ENCODE results near the gene UNCX. TPM values are rescaled to one million over a fixed set of nuclear protein-coding genes. Genes with fewer than 3 reads are reported as not detected.
"Not testable (repeated sequence)": the region's sequence is repeated elsewhere in the genome, so short reads cannot be mapped to it uniquely, and the experiment has no call there.

The UNCX gene
- total and polyA plus RNA-seq, 2 experiments from 2014 or later = not detected

DNA sequence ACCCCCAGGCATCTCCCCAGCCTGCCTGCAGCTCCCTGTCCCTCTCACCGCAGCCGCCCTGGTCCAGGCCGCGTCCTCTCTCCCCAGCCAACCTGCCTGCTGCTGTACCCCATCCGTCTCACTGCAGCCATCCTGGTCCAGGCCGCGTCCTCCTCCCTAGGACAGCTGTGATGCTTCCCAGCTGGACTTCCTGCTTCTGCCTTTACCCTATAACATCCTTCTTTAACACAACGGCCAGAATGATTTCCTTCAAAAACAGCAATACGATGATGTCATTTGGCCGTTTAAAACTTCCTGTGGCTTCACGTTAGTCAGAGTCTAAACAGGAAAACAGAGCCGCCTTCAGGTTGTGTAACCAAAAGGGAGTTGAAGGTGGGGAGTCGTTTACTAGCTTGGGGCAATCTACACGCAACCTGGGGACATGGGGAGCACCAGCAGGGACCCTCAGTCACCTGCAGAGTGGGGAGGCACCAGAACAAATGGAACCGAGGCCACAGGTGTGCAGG, 40.4 kb upstream of the UNCX start (continued):
- TF ChIP-seq, protein P1, sequence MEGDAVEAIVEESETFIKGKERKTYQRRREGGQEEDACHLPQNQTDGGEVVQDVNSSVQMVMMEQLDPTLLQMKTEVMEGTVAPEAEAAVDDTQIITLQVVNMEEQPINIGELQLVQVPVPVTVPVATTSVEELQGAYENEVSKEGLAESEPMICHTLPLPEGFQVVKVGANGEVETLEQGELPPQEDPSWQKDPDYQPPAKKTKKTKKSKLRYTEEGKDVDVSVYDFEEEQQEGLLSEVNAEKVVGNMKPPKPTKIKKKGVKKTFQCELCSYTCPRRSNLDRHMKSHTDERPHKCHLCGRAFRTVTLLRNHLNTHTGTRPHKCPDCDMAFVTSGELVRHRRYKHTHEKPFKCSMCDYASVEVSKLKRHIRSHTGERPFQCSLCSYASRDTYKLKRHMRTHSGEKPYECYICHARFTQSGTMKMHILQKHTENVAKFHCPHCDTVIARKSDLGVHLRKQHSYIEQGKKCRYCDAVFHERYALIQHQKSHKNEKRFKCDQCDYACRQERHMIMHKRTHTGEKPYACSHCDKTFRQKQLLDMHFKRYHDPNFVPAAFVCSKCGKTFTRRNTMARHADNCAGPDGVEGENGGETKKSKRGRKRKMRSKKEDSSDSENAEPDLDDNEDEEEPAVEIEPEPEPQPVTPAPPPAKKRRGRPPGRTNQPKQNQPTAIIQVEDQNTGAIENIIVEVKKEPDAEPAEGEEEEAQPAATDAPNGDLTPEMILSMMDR (conservative IDR thresholded peaks at IDR 0.05; ENCODE audit: low read depth in 2 of 2) = no peak
- TF ChIP-seq STAT1 (IDR thresholded peaks at IDR 0.05; ENCODE audit: unreplicated experiment) = no peak
- TF ChIP-seq ETS1 (IDR thresholded peaks at IDR 0.05) = no peak

DNA sequence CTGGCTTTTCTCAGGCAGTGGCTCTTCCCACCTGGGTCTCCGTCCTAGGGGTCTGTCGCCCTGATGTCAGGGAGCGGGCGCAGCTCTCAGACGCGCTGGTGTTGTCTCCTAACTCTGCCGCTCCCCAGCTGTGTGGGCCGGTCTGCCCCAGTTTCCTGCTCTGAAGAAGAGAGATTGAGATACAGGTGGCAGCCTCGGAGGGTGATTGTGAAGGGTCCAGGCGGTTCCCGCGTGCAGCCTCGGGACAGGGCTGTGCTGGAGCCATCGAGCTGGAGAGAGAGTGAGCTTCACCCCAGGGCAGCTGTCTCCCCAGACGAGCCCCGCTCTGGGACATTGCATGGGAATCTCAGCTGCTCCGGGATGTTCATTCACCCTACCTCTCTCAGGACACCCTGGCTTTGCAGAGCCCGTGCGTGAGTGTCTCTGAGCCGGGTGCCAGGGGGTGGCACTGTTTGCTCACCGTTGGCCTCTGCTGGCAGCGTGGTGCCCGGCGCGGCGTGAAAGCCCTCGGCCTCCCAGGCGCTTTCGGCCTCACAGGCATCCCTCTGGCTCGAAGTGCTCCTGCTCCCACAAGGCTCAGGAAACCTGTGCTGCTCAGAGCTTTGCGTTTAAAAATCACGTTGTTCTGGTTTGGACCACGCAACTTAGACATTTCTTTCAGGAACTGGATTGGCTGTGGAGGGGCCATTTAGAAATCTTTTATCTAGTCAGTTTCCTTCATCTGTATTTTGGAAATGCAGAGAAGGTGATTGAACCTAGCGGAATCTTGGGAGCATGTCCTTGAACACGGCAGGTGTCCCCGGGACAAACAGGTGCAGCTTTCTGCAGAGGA, 38.9 kb upstream of the UNCX start:
- H3K27ac Mint-ChIP-seq = no peak overlapping the region
- ATAC-seq (peak; percentile 97), DNase-seq (ENCODE audit: low spot score) (peak; percentile 75)
- no peak for TF ChIP-seq CREB1 (CRISPR knock-in tag; IDR thresholded peaks at IDR 0.05; ENCODE audit: low read depth)
- no peak for TF ChIP-seq POLR2AphosphoS5 (IDR thresholded peaks at IDR 0.05; ENCODE audit: low read depth)
- TF ChIP-seq REST (IDR thresholded peaks at IDR 0.05; ENCODE audit: unreplicated experiment) = no peak
- TF ChIP-seq ZNF114 (CRISPR knock-in tag; IDR thresholded peaks at IDR 0.05) = no peak
- TF ChIP-seq, protein P1 (conservative IDR thresholded peaks at IDR 0.05; ENCODE audit: low read depth in 2 of 2) = peak; percentile 50 to 83
- no peak for TF ChIP-seq EZH2 (IDR thresholded peaks at IDR 0.05; ENCODE audit: low read depth, unreplicated experiment)
- no peak for TF ChIP-seq ZNF331 (CRISPR knock-in tag; IDR thresholded peaks at IDR 0.05; ENCODE audit: low read depth)
- Histone ChIP-seq H3K4me1 (ENCODE audit: insufficient read depth) (no peaks in the 10 kb centered on the region), H3K27ac (ENCODE audit: low read depth) (no peak overlapping the region), H3K9me2 (ENCODE audit: insufficient read depth) (no peaks in the 10 kb centered on the region), H3K4me3 (no peak overlapping the region), H2AFZ (no peak overlapping the region), H3K4me2 (no peak overlapping the region), H3F3A (replicated peaks; ENCODE audit: low read depth) (no peaks in the 10 kb centered on the region), H3K36me3 (ENCODE audit: insufficient read depth) (no peaks in the 10 kb centered on the region), H3K79me2 (replicated peaks; ENCODE audit: insufficient read depth) (no peaks in the 10 kb centered on the region), H3K27me3 (ENCODE audit: insufficient read depth) (no peaks in the 10 kb centered on the region), H4K20me1 (replicated peaks; ENCODE audit: insufficient read depth) (no peaks in the 10 kb centered on the region)
- H3K9me3 Mint-ChIP-seq = peaks cover 35% of the 10 kb centered on the region
- H3K36me3 Mint-ChIP-seq (ENCODE audit: low read depth) = peaks cover 9% of the 10 kb centered on the region; the same call in 2 of the 3 replicates
- peaks cover 26% of the 10 kb centered on the region for H3K27me3 Mint-ChIP-seq (ENCODE audit: insufficient read depth, low read depth, poor library complexity)
- H3K4me1 Mint-ChIP-seq = no peaks in the 10 kb centered on the region
- H3K4me3 Mint-ChIP-seq = no peak overlapping the region

- H4K20me1 ChIP-seq (replicated peaks; ENCODE audit: insufficient read depth) = not testable (repeated sequence)
These were observed 36.2 kb upstream of the UNCX start for GRCh38 chr7:1196441-1196840.

More at GRCh38 chr7:1196441-1196840, 36.2 kb upstream of the UNCX start:
- not testable (repeated sequence) for H2AFZ ChIP-seq; H3K36me3 ChIP-seq (ENCODE audit: insufficient read depth); H3K79me2 ChIP-seq (replicated peaks; ENCODE audit: insufficient read depth); H3K4me3 ChIP-seq; DNase-seq (ENCODE audit: low spot score); H3K9me2 ChIP-seq (ENCODE audit: insufficient read depth); H3K4me1 ChIP-seq (ENCODE audit: insufficient read depth); H3K27ac Mint-ChIP-seq; H3K4me1 Mint-ChIP-seq; H3K27me3 ChIP-seq (ENCODE audit: insufficient read depth); H3F3A ChIP-seq (replicated peaks; ENCODE audit: low read depth); H3K4me2 ChIP-seq; ATAC-seq; H3K27ac ChIP-seq (ENCODE audit: low read depth); H3K36me3 Mint-ChIP-seq (ENCODE audit: low read depth); H3K4me3 Mint-ChIP-seq
- Mint-ChIP-seq H3K27me3 (ENCODE audit: insufficient read depth, low read depth, poor library complexity) (peaks cover 21% of the 10 kb centered on the region), H3K9me3 (peaks cover 21% of the 10 kb centered on the region)
